ENCODE results near the gene FREY1. TPM values are rescaled to one million over a fixed set of nuclear protein-coding genes. Genes with fewer than 3 reads are reported as not detected.

Gene FREY1
- total and polyA plus RNA-seq, 2 of the 4 experiments (the other 2 are of a cell fraction) = 0.21 TPM; not detected in 1

DNA sequence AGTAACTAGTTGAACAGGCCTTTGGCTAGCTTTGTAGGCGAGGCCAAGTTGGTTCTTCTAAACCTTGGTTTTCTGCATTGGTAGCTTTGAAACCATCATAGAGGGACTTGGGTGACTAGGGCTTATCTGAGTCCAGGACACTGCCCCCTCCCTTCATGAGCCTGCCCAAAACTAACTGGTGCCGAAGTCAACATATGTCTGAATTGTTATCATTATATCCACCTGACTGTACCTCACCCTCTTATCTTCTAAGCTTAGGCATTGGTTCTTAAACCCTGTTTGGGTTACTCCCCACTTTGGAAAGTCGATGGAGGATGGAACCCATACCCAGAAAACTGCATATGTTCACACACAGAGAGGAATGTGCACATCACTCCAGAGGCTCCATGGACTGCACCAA, 29.2 kb downstream of the FREY1 start:
- Histone ChIP-seq H4K8ac (ENCODE audit: low read depth in 2 of 2, low read length in 2 of 2) (no peak overlapping the region), H2AK9ac (replicated peaks; ENCODE audit: low read depth, low read length, poor library complexity) (no peak overlapping the region), H2AK5ac (ENCODE audit: low read depth, low read length) (no peak overlapping the region), H3K4me1 (ENCODE audit: control insufficient read depth, insufficient read depth, low read length) (peaks cover 4% of the 10 kb centered on the region), H3K14ac (replicated peaks; ENCODE audit: low read depth, low read length) (no peak overlapping the region), H4K20me1 (ENCODE audit: insufficient read depth, low read length) (peaks cover 16% of the 10 kb centered on the region), H3K18ac (ENCODE audit: low read depth, low read length) (no peak overlapping the region), H3K27ac (ENCODE audit: insufficient read depth, low read length) (no peak overlapping the region), H2BK20ac (ENCODE audit: low read depth, low read length) (no peak overlapping the region), H3K36me3 (ENCODE audit: control insufficient read depth, insufficient read depth, low read length) (peaks cover 42% of the 10 kb centered on the region), H4K91ac (ENCODE audit: insufficient read depth, low read depth, low read length) (no peak overlapping the region), H3K27me3 (ENCODE audit: control insufficient read depth, insufficient read depth, low read length) (no peaks in the 10 kb centered on the region), H3K9me1 (ENCODE audit: insufficient read depth, low read length) (peaks cover 16% of the 10 kb centered on the region), H3K4ac (ENCODE audit: low read depth, low read length) (no peak overlapping the region), H2BK120ac (ENCODE audit: low read depth, low read length) (no peak overlapping the region), H3K56ac (ENCODE audit: extremely low read depth, insufficient read depth, low read length) (no peak overlapping the region), H3K4me3 (ENCODE audit: insufficient read depth, low read depth, low read length) (no peak overlapping the region), H3K4me2 (ENCODE audit: low read depth, low read length) (no peak overlapping the region), H2BK15ac (ENCODE audit: low read depth, low read length) (no peak overlapping the region), H3K9ac (ENCODE audit: low read depth, low read length) (no peak overlapping the region), H2AFZ (replicated peaks; ENCODE audit: low read length, poor library complexity) (no peak overlapping the region), H2BK5ac (ENCODE audit: low read depth, low read length, poor library complexity, severe bottlenecking) (no peak overlapping the region), H3K9me3 (ENCODE audit: control insufficient read depth, insufficient read depth, low read length) (no peaks in the 10 kb centered on the region), H3K23ac (ENCODE audit: low read depth, low read length) (no peak overlapping the region), H4K5ac (ENCODE audit: low read depth, low read length) (no peak overlapping the region), H3K79me1 (ENCODE audit: low read depth in 1 of 2, low read length in 2 of 2) (peaks cover 0 to 11% of the 10 kb centered on the region in 2 experiments; a peak in 3 of 4 replicates)
- TF ChIP-seq CHD1 (IDR thresholded peaks at IDR 0.05; ENCODE audit: low read depth, low read length) = no peak
- TF ChIP-seq BHLHE40 (IDR thresholded peaks at IDR 0.05; ENCODE audit: low read depth, low read length) = no peak
- no peak for ATAC-seq (ENCODE audit: low read depth)
- ChIA-PET POLR2A (ENCODE audit: unreplicated experiment) (no interaction called here), CTCF (no interaction called here)
- no TSS peak for BruUV-seq (replicated peaks)
- dilution Hi-C loops (cut with HindIII; ENCODE audit: low sequenced_read_pairs, unreplicated experiment) = no loop called here
- in situ Hi-C loops (cut with MboI; ENCODE audit: low sequenced_read_pairs) = loop anchor here (10.0 kb wide), 1 partner anchor 127 kb away; no protein-coding TSS in a partner anchor
- no peak for DNase-seq
- intact Hi-C loops (cut with micrococcal nuclease) = loop anchor here (10.0 kb wide), 1 partner anchor 127 kb away; no protein-coding TSS in a partner anchor
- WGBS, 2 experiments (ENCODE audit: extremely low coverage in 2 of 2, insufficient read length in 1 of 2) = no CpG with 5 or more reads among the region's 3 CpGs
